ENCODE data around the gene TACC2.

GRCh38 chr10:122221958-122222357 is 233.0 kb downstream of the TACC2 start:
- TF ChIP-seq CTCF (IDR thresholded peaks at IDR 0.05 in 4 of 5, conservative IDR thresholded peaks at IDR 0.05 in 1 of 5) (no peak), POLR2A (IDR thresholded peaks at IDR 0.05) (peak in 1 of 2 donors; percentile 22)

All from gastrocnemius medialis (tissue), 4 donors.